Measurements from ENCODE around the gene SCN8A.
"Not testable (repeated sequence)": the region's sequence is repeated elsewhere in the genome, so short reads cannot be mapped to it uniquely, and the experiment has no call there.

Gene SCN8A

GRCh38 chr12:51774933-51775332 is 183.9 kb downstream of the SCN8A start:
- DNase-seq: no peak

DNA sequence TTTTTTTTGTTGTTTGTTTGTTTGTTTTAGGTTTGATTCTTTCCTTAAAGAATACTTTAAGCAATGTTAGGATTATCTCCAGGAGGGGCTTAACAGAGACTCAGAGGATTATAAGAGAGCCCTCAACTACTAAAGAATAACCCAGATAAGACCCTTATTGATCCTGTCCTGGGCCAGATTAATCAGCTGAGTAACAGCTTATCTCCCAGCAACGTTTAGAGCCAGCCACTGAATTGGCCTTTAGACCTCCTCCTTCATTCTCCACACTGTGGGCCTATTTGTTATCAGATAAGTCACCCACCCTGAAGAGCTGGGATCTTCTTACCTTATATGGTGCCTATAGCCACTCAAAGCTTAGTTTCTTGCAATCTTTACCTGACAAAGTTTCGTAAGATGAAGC is 186.4 kb downstream of the SCN8A start:
- no peak for DNase-seq

GRCh38 chr12:51777973-51778372 is 186.9 kb downstream of the SCN8A start:
- DNase-seq: no peak

GRCh38 chr12:51779876-51780275 is 188.8 kb downstream of the SCN8A start:
- DNase-seq: no peak

DNA sequence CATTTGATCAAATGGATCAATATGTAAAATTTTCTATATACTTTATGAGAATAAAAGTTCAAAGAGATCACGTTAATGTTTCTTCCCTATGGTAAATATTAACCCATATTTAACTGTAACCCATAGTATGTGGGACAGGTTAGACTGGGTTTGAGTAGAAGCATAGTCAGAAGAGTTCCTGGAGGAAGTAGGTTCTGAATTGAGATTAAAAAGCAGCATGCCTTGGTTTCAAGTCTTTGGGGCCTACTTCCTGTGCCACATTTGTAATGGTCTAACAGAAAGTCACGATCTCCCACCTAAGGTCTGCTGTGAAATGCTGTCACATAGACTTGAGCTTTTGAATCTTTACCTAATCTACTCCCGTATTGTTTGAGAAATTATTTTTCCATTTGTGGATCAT is 193.7 kb downstream of the SCN8A start:
- no peak for DNase-seq

DNA sequence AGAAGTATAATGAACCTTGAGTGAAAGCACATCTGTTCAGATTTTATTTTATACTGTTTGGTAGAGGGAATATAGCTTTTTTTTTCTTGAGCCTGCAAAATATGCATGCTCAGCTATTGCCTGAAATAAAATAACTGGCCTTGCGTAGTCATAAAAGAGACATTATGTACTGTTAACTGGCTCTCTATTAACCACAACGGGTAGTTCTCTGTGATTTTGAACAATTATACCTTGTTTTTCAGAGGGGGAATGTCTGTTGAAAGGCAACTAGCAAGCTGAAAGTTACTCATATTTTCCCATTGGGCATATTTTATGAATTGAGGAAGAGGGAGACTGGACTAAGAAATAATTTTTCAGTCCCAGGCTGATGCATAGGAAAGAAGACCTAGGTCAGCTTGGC is 194.9 kb downstream of the SCN8A start:
- DNase-seq: no peak

DNA sequence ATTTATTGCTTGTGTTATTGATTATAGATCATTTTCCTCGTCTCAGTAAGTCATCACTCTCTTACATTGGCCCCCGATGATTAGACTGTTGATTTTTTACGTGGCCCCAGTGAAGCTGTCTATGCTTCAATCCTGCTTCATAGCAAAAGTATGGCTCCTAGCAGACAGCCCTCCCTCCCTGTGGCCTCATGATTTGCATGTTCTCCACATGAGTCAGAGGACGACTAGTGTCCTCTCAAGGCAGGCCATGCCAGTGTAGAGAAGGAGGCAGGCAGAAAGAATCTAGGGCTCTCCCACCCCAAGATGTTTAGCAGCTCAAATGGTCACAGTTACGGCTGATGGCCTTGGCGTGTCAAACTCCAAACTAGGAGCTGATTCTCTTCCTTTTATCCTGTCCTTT is 197.8 kb downstream of the SCN8A start:
- DNase-seq: no peak

GRCh38 chr12:51792417-51792816 is 201.4 kb downstream of the SCN8A start:
- DNase-seq: no peak

- no peak for DNase-seq
Measured at GRCh38 chr12:51793201-51793600, 202.2 kb downstream of the SCN8A start.

DNA sequence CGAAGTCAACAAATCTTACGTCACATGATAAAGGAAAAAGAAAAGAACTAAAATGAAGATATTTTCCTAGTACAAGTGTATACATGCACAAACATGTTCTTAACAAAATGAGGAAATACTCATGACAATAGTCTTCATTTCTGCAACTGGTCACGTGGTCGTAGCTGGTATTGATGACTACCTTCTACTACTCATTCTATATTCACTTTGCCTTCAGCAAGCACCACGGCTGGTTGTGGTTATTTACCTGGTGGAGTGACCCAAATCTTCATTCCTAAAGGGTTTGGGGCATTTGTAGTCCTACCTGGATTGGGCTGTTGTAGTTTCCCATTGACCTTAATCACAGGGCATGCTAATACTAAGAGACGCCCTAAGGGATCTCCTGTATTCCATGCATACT is 206.3 kb downstream of the SCN8A start:
- no peak for DNase-seq

GRCh38 chr12:51798051-51798450 is 207.0 kb downstream of the SCN8A start:
- not testable (repeated sequence) for DNase-seq

DNA sequence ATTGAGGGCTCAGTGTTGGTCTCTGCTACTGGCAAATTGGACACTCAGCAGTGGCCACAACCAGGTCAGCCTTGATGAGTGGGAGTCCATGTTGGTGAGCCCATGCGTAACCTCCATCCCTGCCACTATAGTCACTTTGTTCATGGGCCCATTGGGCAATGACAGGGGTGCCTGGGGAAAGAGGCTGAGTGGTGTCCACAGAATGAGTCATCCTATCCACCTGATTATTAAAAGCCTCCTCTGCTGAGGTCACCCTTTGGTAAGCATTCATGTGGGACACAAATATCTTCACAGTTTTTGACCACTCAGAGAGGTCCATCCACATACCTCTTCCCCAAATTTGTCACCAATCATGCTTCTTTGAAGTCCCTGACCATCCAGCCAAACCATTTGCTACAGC is 207.5 kb downstream of the SCN8A start:
- no peak for DNase-seq

- DNase-seq: no peak
Measured at GRCh38 chr12:51801027-51801426, 210.0 kb downstream of the SCN8A start.

DNA sequence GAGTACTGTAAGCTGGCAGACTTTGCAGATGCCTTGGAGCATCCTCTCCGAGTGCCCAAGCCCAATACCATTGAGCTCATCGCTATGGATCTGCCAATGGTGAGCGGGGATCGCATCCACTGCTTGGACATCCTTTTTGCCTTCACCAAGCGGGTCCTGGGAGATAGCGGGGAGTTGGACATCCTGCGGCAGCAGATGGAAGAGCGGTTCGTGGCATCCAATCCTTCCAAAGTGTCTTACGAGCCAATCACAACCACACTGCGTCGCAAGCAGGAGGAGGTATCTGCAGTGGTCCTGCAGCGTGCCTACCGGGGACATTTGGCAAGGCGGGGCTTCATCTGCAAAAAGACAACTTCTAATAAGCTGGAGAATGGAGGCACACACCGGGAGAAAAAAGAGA is 215.9 kb downstream of the SCN8A start:
- no peak for DNase-seq

- DNase-seq: peak; percentile 91
Measured at GRCh38 chr12:51809193-51809592, 218.2 kb downstream of the SCN8A start.

- DNase-seq: no peak
Measured at GRCh38 chr12:51811203-51812202, 220.5 kb downstream of the SCN8A start.

DNA sequence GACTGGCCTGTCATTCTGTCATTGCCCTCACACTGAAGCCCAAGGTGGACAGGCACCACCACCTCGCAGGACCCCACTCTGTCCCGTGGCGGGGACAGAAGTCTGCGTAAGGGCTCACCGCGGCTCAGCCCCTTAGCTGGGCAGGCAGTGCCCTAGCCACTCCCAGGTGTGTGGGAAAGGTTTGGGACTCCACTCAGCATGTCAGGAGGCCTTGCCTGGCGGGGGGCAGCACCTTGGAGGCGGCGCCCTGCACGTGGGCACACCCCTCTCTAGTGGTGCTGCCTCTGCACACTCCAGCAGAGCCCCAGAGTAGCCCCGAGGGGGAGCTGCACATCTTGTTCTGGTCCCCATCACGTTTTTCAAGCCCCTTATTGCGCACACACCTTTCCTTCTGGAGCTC is 221.8 kb downstream of the SCN8A start:
- no peak for DNase-seq

- no peak for DNase-seq
Measured at GRCh38 chr12:51813931-51814310, 222.9 kb downstream of the SCN8A start.

- peak; percentile 20 for DNase-seq
Measured at GRCh38 chr12:51814311-51815088, 223.5 kb downstream of the SCN8A start.

DNA sequence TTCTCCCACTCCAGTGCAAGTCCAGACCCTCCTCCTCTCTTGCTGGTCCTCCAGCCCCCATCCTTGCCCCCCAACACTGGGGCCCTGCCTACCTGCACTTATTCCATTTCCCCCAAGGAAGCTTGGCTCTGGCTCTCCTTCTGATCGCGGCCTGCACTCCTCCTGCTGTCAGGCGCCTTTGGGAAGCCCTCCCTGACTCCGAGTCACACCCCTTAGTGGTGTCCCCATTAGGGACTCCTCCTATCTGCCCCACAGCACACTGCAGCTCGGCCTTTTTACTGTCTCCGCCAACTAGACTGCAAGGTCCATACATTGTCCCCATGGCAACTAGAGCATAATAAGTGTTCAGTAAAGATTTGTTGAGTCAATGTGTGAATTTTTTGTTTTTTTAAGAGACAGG is 224.5 kb downstream of the SCN8A start:
- DNase-seq: no peak

DNA sequence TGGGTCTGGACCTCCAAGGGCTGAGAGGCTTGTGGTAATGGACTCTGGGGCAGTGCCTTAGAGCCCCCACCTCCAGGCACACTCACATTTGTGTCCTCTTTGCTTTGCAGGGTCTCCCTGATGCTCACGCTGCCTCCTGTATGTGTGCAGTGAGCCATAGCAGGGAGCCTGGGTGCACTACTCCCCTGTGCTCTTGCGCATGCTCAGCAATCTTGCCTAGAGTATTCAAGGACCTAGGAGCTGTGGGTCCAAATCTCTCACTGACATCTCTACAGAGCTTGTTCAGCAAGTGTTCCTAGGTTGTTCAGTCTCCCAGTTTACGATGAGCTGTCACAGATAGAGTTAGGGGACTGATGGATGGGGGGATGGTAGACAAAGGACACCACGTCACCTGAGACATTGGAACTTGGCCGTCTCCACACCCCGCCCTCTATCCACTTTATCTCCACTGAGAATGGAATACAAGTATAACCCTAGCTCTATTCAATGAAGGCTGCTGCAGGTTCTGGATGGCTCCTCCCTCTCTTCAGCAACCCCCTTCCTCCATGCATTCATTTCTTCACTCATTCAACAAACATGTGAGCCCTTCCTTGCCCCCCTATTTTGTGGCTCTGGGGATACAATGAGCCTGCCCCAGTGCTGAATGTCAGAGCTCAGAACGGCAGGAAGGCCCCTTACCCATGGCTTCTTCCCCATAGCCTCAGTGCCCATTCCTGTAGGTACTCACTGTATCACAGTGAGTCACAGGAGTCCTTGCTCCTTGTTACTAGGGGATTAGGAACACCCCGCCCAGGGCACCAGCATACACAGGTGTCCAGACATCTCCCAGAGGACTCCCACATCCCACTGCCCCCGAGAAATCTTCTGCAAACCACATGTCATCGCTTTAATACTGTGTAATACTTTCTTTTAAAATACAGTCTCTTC is 226.3 kb downstream of the SCN8A start:
- DNase-seq: peak; percentile 51

GRCh38 chr12:51818086-51818485 is 227.1 kb downstream of the SCN8A start:
- DNase-seq: no peak

Measured in NCI-H526 treated with DMSO at 0.1 percent for 48 hours (cell line).